Epithelial cell of esophagus (primary cell): ENCODE data around the gene SIK3.

Experiments
- DNase-seq: peaks from one replicate; pipeline ENCODE4 v3.0.0; 2010; ENCODE audit warnings: low read depth
- H3K4me3 ChIP-seq: 2 replicates; pipeline ENCODE4 v1.5.1; 2011; ENCODE audit warnings: mild to moderate bottlenecking, low read length, control low read depth
- CTCF ChIP-seq: IDR thresholded peaks from 2 replicates; pipeline ENCODE4 v1.5.1; 2011; ENCODE audit warnings: low read depth, mild to moderate bottlenecking, low read length, control low read depth, inconsistent platforms; ENCODE audit not compliant: insufficient read depth; ENCODE audit errors: missing control alignments

The SIK3 gene

GRCh38 chr11:117097389-117098268 is 599 bp downstream of the SIK3 start:
- H3K4me3 ChIP-seq, result peak overlapping the region; percentile 80
- DNase-seq, result peak; percentile 32
- TF ChIP-seq CTCF, result no peak

- DNase-seq, result no peak
- peak overlapping the region; percentile 80 for H3K4me3 ChIP-seq
- TF ChIP-seq CTCF, result no peak
These were observed 1.2 kb downstream of the SIK3 start for GRCh38 chr11:117097014-117097388.

GRCh38 chr11:117096201-117096991 is 1.8 kb downstream of the SIK3 start:
- TF ChIP-seq CTCF, result no peak
- H3K4me3 ChIP-seq, result peak overlapping the region; percentile 80
- no peak for DNase-seq

- peak; percentile 38 for DNase-seq
- TF ChIP-seq CTCF, result no peak
- no peak overlapping the region for H3K4me3 ChIP-seq
These were observed 2.7 kb downstream of the SIK3 start for GRCh38 chr11:117095284-117096161.

GRCh38 chr11:117094776-117095175 is 3.5 kb downstream of the SIK3 start:
- DNase-seq, result peak; percentile 58
- no peak for TF ChIP-seq CTCF
- H3K4me3 ChIP-seq, result no peak overlapping the region

- TF ChIP-seq CTCF, result no peak
- DNase-seq, result no peak
- no peak overlapping the region for H3K4me3 ChIP-seq
These were observed 5.2 kb downstream of the SIK3 start for GRCh38 chr11:117092951-117093590.
